CD4-positive, alpha-beta T cell treated with Interleukin-21 for 1 hour (primary cell): ENCODE measurements around the gene GSX1.
"Not testable (repeated sequence)": the region's sequence is repeated elsewhere in the genome, so short reads cannot be mapped to it uniquely, and the experiment has no call there.

Experiments
- DNase-seq: peaks from one replicate; pipeline ENCODE4 v3.0.0-alpha.2; 2020

Gene GSX1

DNA sequence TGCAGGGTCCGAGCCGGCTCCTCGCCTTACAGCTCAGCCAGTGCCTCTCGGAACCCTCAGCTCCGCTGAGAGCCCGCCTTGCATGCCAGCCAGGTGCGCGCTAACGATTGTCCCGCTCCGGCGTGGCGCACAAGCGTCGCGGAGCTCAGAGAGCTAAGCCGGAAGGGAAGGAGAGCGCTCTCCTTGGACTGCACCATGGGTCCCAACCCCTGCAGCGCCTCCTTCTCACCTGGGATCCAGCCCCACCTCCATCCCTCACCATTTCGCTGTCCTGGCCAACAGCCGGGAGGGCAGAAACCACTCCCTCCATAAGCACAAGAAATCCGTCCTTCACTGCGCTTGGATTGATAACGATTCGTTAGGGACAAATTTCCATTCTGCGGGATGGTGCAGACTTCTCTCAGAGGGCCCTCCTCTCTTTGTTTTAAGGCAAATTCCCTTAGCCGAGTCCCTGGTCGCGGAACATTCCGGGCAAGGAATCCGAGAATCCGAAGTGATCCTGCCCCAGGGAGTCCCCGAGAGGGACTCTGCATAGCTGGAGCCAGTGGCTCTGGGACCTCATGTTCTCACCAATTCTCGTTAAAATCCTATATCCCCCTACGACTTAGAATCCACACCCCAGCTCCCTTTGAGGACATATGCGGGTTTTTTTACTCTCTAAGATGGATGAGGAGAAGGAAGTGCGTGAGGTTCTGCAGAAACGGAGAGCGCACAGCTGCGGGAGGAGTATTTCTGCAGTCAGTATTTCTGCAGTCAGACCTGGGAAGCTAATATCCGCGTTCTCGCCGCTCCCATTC is 2.8 kb downstream of the GSX1 start:
- DNase-seq, result no peak

- DNase-seq, result no peak
Observed at GRCh38 chr13:27795718-27796019, 3.4 kb downstream of the GSX1 start.

- DNase-seq, result no peak
Observed at GRCh38 chr13:27796544-27797227, 4.4 kb downstream of the GSX1 start.

DNA sequence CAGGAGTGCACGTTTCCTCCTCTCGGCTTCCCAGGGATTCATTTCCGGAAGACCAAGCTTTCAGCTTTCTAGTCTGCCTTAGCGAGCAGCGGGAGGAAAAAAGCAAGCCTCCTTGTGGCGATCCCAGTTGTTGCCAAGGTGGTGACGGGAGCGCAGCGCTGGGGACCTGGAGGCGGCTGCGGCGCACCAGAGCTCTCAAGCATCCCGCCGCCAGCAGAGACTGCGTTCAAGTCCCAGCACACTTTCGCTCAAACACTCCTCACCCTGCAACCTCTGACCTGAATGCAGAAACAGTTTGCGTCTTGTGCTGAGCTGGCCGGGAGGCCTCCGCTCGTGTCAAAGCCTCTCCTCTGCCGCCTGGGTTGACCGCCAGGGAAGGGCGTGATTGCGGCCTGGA is 4.9 kb downstream of the GSX1 start:
- no peak for DNase-seq

- DNase-seq, result no peak
Observed at GRCh38 chr13:27806744-27807387, 14.6 kb downstream of the GSX1 start.

DNA sequence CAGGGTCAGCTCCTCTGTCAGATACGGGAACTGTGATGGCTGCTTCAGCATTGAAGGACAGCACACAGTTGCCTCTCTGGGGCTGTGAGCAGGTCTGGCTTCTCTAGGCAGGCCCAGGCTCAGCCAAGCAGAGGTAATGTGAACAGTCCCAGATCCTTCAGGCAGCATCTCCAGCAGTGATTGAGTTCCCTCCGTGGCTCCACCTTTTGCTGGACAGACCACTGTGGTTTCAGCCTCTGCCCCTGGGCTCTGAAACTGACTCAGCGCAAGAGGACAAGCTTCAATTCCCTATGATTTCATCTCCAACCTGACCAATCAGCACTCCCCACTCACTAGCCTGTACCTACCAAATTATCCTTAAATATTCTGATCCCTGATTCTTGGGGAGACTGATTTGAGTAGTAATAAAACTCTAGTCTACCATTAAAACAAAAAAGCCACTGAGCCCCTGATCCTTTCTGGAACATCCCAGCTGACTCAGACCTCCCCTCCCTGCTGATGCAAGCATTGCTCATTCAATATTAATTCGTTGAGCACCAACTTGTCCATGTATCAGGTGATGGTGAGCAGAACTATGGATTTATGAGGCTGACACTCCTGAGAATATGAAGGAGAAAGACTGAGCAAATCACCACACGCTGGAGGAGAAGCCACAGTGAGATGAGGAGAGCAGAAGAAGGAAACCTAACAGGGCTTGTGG is 16.7 kb downstream of the GSX1 start:
- DNase-seq, result no peak

DNA sequence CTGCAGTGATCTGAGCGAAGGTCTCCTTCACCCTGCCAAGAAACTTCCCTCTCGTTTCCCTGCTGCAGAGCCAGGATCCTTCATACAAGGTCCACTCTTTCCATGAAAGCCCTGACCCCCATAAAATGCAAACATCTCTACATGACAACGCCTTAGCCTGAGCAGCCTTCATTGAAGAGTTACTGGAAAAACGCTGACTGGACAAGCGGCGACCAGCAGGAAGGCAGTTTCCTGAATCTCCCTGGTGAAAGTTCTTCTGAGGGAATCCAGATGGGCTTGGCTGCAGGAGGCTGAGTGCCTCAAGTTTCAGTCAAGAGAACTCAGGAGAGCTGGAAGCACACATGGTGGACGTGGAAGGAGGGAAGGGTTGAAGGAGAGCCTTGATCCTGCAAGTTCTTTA is 17.7 kb downstream of the GSX1 start:
- DNase-seq, result no peak

- DNase-seq, result no peak
Observed at GRCh38 chr13:27810461-27810860, 18.2 kb downstream of the GSX1 start.

- DNase-seq, result no peak
Observed at GRCh38 chr13:27813826-27814225, 21.5 kb downstream of the GSX1 start.

GRCh38 chr13:27817832-27818231 is 25.5 kb downstream of the GSX1 start:
- not testable (repeated sequence) for DNase-seq

DNA sequence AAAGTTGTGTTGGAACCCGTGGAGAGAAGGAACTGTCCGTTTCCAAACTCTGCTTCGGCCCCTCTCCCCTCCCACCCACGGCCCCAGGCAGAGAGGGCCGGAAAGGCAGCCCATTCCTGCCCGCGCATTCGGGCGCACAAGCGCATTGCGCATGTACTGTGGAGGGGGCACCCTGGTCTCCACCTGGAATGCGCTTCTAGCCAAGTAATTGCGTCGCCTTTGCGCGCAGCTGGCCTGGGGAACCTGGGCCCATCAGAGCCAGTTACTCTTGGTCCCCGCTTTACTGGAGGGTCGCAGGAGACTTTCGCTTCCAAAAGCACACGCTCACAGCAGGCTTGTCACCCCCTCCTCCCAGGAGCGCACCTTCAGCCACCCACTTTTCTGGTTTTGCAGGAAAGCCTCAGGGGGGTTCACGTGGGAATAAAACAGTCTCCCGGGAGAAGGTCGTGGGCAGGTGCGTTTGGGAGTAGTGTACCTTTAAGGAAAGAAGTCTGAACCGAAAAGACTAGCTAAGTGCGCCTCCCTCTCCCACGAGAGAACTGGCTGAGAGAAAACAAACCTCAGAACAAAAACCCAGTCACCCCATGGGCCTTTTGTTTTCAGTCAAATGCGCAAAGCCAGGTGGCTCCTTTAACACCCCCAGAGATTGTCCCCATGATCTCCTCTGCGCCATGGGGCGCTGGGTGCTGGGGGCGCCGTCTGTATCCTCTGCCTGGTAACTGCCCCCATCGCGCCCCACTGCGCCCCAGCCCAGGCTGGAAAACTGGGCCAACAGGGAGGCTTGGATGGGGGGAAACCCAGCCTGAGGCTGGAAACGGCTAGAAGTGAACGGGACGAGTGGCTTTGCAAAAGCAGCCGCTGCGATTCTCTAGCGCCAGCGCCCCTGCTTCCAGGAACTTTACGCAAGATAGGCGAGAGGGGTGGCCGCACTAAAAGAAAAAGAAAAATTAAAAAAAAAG is 28.5 kb downstream of the GSX1 start:
- DNase-seq, result no peak

- no peak for DNase-seq
Observed at GRCh38 chr13:27821566-27821965, 29.3 kb downstream of the GSX1 start.

GRCh38 chr13:27822258-27822872 is 30.1 kb downstream of the GSX1 start:
- no peak for DNase-seq

- no peak for DNase-seq
Observed at GRCh38 chr13:27822873-27823311, 30.6 kb downstream of the GSX1 start.

DNA sequence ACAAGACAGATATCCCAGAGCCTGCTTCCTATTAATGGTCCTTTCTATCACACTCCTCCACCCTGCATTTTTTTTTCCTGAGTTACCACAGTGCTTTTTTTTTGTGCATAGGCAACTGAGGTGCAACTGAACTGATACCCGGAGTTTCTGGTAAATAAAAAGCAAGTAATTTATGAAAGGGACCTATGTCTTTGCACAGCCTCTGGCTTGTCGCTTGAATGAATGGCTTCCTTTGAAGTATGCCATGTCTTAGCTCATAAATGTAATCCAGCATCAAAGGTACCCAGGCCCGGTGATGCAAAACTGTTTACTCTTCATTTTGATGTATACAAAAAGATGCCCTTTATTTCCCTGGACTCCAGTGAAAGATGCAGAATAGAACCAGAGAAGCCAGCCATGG is 31.8 kb downstream of the GSX1 start:
- no peak for DNase-seq

DNA sequence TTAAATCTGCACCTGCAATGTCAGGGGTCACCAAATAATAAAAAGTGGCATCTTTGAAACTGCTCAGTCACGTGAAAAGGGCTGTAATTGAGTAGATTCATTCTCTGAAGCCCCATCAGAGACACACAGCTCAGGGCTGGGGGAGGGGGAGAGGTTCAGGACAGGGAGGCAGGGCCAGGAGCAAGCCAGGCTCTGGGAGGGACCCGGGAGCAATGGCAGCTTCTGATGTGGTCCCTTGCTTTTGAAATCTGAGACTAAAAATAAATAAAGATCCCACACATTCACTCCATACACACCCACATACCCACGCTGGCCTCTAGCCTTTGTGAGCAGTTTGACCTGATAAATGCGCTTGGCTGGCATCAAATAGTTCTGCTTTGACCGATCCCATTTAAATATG is 32.8 kb downstream of the GSX1 start:
- no peak for DNase-seq

GRCh38 chr13:27826379-27827353 is 34.4 kb downstream of the GSX1 start:
- peak; percentile 64 for DNase-seq

- DNase-seq, result no peak
Observed at GRCh38 chr13:27827646-27828045, 35.4 kb downstream of the GSX1 start.

- DNase-seq, result peak; percentile 48
Observed at GRCh38 chr13:27830010-27830409, 37.7 kb downstream of the GSX1 start.

- no peak for DNase-seq
Observed at GRCh38 chr13:27833206-27833605, 40.9 kb downstream of the GSX1 start.

DNA sequence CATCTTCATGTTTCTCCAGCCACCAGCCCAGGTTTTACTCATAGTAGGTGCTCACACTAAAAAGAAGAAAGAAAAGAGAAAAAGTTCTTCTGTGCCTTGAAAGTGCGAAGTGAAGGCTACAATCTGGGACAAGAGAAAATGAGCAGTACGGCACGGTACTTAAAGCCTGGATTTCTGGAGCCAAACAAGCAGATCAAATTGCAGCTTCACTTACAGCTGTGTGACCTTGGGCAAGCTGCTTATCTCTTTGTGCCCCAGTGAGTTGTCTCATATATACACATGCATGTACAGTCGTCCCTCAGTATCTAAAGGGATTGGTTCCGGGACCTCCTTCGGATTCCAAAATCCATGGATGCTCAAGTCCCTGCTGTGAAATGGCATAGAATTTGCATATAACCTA is 41.8 kb downstream of the GSX1 start:
- no peak for DNase-seq
